Measurements from ENCODE around the gene THEM4. TPM values are rescaled to one million over a fixed set of nuclear protein-coding genes. Genes with fewer than 3 reads are reported as not detected.

The THEM4 gene
- total RNA-seq, 1 experiment from 2014 or later, result 10.9 TPM

DNA sequence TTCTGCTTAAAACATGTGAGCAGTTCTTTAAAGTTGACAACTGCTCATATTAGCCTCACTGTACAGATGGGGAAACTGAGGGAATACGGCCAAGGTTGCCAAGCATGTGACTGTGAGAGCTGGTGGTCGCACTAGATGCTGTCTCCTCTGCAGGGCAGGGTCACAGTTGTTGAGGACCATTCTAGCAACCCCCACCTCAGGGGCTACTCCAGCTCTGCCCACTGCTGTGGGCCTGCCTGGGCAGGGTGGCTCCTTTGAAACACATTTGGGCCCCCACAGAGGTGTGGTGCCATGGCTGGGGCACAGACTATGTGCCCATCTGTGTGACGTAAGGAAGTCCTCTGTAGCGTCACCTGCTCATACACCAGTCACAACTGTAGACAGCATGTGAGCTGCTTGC is 56.6 kb downstream of the THEM4 start (continued):
- TF ChIP-seq MAX (CRISPR knock-in tag; IDR thresholded peaks at IDR 0.05), result no peak
- TF ChIP-seq, protein P1, sequence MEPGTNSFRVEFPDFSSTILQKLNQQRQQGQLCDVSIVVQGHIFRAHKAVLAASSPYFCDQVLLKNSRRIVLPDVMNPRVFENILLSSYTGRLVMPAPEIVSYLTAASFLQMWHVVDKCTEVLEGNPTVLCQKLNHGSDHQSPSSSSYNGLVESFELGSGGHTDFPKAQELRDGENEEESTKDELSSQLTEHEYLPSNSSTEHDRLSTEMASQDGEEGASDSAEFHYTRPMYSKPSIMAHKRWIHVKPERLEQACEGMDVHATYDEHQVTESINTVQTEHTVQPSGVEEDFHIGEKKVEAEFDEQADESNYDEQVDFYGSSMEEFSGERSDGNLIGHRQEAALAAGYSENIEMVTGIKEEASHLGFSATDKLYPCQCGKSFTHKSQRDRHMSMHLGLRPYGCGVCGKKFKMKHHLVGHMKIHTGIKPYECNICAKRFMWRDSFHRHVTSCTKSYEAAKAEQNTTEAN (CRISPR knock-in tag; IDR thresholded peaks at IDR 0.05), result no peak
- TF ChIP-seq ZNF121 (CRISPR knock-in tag; IDR thresholded peaks at IDR 0.05), result no peak
- no peak for TF ChIP-seq OVOL2 (CRISPR knock-in tag; IDR thresholded peaks at IDR 0.05; ENCODE audit: borderline replicate concordance)
- TF ChIP-seq PRRX2 (CRISPR knock-in tag; IDR thresholded peaks at IDR 0.05), result no peak
- no peak for TF ChIP-seq USF1 (CRISPR knock-in tag; IDR thresholded peaks at IDR 0.05)
- TF ChIP-seq ZNF138 (CRISPR knock-in tag; conservative IDR thresholded peaks at IDR 0.05), result no peak
- TF ChIP-seq TP53 (CRISPR knock-in tag; IDR thresholded peaks at IDR 0.05), result no peak
- no peak for TF ChIP-seq TEAD4 (CRISPR knock-in tag; IDR thresholded peaks at IDR 0.05)
- TF ChIP-seq, protein P2, sequence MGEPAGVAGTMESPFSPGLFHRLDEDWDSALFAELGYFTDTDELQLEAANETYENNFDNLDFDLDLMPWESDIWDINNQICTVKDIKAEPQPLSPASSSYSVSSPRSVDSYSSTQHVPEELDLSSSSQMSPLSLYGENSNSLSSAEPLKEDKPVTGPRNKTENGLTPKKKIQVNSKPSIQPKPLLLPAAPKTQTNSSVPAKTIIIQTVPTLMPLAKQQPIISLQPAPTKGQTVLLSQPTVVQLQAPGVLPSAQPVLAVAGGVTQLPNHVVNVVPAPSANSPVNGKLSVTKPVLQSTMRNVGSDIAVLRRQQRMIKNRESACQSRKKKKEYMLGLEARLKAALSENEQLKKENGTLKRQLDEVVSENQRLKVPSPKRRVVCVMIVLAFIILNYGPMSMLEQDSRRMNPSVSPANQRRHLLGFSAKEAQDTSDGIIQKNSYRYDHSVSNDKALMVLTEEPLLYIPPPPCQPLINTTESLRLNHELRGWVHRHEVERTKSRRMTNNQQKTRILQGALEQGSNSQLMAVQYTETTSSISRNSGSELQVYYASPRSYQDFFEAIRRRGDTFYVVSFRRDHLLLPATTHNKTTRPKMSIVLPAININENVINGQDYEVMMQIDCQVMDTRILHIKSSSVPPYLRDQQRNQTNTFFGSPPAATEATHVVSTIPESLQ (CRISPR knock-in tag; IDR thresholded peaks at IDR 0.05), result no peak

- Mint-ChIP-seq H3K4me1 (no peaks in the 10 kb centered on the region), H3K27me3 (ENCODE audit: low read depth) (peaks cover 18% of the 10 kb centered on the region), H3K27ac (no peak overlapping the region), H3K36me3 (no peaks in the 10 kb centered on the region), H3K4me3 (no peak overlapping the region), H3K9me3 (no peaks in the 10 kb centered on the region)
- ATAC-seq (no peak), DNase-seq (ENCODE audit: low spot score) (no peak)
- no peak for TF ChIP-seq RORB (CRISPR knock-in tag; IDR thresholded peaks at IDR 0.05)
- TF ChIP-seq, protein P3, sequence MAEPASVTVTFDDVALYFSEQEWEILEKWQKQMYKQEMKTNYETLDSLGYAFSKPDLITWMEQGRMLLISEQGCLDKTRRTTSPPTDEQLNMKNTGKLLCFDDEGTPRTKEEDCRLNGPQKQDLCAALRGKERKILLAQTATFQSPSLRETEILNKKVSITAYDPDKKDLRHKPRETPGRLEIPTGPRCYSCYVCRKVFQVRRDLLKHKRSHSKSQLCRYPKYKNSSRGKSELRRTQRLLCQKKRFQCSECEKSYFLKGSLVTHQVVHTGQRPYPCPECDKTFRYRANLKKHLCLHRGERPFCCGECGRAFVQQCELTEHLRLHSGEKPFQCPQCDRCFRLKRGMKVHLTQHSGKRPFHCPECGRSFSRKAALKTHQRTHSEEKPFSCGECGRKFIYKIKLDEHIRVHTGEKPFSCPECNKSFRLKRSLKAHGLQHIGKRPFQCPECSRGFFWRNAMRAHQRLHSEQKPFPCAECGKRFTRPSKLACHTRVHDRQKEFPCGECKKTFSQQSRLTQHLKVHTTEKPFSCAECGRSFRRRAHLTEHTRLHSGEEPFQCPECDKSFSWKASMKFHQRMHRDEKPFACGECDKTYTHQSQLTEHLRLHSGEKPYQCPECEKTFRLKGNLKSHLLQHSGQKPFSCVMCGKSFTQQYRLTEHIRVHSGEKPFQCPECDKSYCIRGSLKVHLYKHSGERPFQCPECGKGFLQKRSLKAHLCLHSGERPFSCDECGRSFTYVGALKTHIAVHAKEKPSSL (CRISPR knock-in tag; conservative IDR thresholded peaks at IDR 0.05), result no peak
- no peak for TF ChIP-seq GABPB1 (CRISPR knock-in tag; IDR thresholded peaks at IDR 0.05)
- TF ChIP-seq, protein P4, sequence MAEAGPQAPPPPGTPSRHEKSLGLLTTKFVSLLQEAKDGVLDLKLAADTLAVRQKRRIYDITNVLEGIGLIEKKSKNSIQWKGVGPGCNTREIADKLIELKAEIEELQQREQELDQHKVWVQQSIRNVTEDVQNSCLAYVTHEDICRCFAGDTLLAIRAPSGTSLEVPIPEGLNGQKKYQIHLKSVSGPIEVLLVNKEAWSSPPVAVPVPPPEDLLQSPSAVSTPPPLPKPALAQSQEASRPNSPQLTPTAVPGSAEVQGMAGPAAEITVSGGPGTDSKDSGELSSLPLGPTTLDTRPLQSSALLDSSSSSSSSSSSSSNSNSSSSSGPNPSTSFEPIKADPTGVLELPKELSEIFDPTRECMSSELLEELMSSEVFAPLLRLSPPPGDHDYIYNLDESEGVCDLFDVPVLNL (CRISPR knock-in tag; IDR thresholded peaks at IDR 0.05; ENCODE audit: borderline replicate concordance, low read depth), result no peak
- no peak for TF ChIP-seq GTF2I (CRISPR knock-in tag; conservative IDR thresholded peaks at IDR 0.05)
- TF ChIP-seq, protein P5, sequence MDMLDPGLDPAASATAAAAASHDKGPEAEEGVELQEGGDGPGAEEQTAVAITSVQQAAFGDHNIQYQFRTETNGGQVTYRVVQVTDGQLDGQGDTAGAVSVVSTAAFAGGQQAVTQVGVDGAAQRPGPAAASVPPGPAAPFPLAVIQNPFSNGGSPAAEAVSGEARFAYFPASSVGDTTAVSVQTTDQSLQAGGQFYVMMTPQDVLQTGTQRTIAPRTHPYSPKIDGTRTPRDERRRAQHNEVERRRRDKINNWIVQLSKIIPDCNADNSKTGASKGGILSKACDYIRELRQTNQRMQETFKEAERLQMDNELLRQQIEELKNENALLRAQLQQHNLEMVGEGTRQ (CRISPR knock-in tag; IDR thresholded peaks at IDR 0.05), result no peak
- no peak for TF ChIP-seq IRF2 (CRISPR knock-in tag; IDR thresholded peaks at IDR 0.05; ENCODE audit: borderline replicate concordance, low read depth)
- TF ChIP-seq ATF3 (CRISPR knock-in tag; conservative IDR thresholded peaks at IDR 0.05), result no peak
- TF ChIP-seq TP53 (CRISPR knock-in tag; IDR thresholded peaks at IDR 0.05), result no peak
- TF ChIP-seq, protein P6, sequence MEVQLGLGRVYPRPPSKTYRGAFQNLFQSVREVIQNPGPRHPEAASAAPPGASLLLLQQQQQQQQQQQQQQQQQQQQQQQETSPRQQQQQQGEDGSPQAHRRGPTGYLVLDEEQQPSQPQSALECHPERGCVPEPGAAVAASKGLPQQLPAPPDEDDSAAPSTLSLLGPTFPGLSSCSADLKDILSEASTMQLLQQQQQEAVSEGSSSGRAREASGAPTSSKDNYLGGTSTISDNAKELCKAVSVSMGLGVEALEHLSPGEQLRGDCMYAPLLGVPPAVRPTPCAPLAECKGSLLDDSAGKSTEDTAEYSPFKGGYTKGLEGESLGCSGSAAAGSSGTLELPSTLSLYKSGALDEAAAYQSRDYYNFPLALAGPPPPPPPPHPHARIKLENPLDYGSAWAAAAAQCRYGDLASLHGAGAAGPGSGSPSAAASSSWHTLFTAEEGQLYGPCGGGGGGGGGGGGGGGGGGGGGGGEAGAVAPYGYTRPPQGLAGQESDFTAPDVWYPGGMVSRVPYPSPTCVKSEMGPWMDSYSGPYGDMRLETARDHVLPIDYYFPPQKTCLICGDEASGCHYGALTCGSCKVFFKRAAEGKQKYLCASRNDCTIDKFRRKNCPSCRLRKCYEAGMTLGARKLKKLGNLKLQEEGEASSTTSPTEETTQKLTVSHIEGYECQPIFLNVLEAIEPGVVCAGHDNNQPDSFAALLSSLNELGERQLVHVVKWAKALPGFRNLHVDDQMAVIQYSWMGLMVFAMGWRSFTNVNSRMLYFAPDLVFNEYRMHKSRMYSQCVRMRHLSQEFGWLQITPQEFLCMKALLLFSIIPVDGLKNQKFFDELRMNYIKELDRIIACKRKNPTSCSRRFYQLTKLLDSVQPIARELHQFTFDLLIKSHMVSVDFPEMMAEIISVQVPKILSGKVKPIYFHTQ (CRISPR knock-in tag; IDR thresholded peaks at IDR 0.05), result no peak
- TF ChIP-seq, protein P7, sequence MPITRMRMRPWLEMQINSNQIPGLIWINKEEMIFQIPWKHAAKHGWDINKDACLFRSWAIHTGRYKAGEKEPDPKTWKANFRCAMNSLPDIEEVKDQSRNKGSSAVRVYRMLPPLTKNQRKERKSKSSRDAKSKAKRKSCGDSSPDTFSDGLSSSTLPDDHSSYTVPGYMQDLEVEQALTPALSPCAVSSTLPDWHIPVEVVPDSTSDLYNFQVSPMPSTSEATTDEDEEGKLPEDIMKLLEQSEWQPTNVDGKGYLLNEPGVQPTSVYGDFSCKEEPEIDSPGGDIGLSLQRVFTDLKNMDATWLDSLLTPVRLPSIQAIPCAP (CRISPR knock-in tag; IDR thresholded peaks at IDR 0.05), result no peak
- TF ChIP-seq, protein P8, sequence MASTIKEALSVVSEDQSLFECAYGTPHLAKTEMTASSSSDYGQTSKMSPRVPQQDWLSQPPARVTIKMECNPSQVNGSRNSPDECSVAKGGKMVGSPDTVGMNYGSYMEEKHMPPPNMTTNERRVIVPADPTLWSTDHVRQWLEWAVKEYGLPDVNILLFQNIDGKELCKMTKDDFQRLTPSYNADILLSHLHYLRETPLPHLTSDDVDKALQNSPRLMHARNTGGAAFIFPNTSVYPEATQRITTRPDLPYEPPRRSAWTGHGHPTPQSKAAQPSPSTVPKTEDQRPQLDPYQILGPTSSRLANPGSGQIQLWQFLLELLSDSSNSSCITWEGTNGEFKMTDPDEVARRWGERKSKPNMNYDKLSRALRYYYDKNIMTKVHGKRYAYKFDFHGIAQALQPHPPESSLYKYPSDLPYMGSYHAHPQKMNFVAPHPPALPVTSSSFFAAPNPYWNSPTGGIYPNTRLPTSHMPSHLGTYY (CRISPR knock-in tag; IDR thresholded peaks at IDR 0.05), result no peak
- ChIA-PET CTCF (interaction anchor here (1.3 kb wide), 1 partner anchor 149 kb away, joined by 3 read pairs; no protein-coding TSS in a partner anchor), POLR2A (no interaction called here)
These were observed 57.4 kb downstream of the THEM4 start for GRCh38 chr1:151851886-151852285.

All from WTC11 (cell line).